ENCODE results near the gene GNAI3. TPM values are rescaled to one million over a fixed set of nuclear protein-coding genes. Genes with fewer than 3 reads are reported as not detected.

The GNAI3 gene
- total and polyA plus RNA-seq, 2 of the 8 experiments (the other 6 are each of a cell fraction or from before 2014, with no cell fraction given) = 4.0 to 9.8 TPM

- TF ChIP-seq, protein P1, sequence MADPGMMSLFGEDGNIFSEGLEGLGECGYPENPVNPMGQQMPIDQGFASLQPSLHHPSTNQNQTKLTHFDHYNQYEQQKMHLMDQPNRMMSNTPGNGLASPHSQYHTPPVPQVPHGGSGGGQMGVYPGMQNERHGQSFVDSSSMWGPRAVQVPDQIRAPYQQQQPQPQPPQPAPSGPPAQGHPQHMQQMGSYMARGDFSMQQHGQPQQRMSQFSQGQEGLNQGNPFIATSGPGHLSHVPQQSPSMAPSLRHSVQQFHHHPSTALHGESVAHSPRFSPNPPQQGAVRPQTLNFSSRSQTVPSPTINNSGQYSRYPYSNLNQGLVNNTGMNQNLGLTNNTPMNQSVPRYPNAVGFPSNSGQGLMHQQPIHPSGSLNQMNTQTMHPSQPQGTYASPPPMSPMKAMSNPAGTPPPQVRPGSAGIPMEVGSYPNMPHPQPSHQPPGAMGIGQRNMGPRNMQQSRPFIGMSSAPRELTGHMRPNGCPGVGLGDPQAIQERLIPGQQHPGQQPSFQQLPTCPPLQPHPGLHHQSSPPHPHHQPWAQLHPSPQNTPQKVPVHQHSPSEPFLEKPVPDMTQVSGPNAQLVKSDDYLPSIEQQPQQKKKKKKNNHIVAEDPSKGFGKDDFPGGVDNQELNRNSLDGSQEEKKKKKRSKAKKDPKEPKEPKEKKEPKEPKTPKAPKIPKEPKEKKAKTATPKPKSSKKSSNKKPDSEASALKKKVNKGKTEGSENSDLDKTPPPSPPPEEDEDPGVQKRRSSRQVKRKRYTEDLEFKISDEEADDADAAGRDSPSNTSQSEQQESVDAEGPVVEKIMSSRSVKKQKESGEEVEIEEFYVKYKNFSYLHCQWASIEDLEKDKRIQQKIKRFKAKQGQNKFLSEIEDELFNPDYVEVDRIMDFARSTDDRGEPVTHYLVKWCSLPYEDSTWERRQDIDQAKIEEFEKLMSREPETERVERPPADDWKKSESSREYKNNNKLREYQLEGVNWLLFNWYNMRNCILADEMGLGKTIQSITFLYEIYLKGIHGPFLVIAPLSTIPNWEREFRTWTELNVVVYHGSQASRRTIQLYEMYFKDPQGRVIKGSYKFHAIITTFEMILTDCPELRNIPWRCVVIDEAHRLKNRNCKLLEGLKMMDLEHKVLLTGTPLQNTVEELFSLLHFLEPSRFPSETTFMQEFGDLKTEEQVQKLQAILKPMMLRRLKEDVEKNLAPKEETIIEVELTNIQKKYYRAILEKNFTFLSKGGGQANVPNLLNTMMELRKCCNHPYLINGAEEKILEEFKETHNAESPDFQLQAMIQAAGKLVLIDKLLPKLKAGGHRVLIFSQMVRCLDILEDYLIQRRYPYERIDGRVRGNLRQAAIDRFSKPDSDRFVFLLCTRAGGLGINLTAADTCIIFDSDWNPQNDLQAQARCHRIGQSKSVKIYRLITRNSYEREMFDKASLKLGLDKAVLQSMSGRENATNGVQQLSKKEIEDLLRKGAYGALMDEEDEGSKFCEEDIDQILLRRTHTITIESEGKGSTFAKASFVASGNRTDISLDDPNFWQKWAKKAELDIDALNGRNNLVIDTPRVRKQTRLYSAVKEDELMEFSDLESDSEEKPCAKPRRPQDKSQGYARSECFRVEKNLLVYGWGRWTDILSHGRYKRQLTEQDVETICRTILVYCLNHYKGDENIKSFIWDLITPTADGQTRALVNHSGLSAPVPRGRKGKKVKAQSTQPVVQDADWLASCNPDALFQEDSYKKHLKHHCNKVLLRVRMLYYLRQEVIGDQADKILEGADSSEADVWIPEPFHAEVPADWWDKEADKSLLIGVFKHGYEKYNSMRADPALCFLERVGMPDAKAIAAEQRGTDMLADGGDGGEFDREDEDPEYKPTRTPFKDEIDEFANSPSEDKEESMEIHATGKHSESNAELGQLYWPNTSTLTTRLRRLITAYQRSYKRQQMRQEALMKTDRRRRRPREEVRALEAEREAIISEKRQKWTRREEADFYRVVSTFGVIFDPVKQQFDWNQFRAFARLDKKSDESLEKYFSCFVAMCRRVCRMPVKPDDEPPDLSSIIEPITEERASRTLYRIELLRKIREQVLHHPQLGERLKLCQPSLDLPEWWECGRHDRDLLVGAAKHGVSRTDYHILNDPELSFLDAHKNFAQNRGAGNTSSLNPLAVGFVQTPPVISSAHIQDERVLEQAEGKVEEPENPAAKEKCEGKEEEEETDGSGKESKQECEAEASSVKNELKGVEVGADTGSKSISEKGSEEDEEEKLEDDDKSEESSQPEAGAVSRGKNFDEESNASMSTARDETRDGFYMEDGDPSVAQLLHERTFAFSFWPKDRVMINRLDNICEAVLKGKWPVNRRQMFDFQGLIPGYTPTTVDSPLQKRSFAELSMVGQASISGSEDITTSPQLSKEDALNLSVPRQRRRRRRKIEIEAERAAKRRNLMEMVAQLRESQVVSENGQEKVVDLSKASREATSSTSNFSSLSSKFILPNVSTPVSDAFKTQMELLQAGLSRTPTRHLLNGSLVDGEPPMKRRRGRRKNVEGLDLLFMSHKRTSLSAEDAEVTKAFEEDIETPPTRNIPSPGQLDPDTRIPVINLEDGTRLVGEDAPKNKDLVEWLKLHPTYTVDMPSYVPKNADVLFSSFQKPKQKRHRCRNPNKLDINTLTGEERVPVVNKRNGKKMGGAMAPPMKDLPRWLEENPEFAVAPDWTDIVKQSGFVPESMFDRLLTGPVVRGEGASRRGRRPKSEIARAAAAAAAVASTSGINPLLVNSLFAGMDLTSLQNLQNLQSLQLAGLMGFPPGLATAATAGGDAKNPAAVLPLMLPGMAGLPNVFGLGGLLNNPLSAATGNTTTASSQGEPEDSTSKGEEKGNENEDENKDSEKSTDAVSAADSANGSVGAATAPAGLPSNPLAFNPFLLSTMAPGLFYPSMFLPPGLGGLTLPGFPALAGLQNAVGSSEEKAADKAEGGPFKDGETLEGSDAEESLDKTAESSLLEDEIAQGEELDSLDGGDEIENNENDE (IDR thresholded peaks at IDR 0.05; ENCODE audit: insufficient replicate concordance, low read length) = no peak
These were observed 104.9 kb downstream of the GNAI3 start (continued) for GRCh38 chr1:109653306-109653705.

Measured in H1 (cell line).